ENCODE results near the gene PCK2. TPM values are rescaled to one million over a fixed set of nuclear protein-coding genes. Genes with fewer than 3 reads are reported as not detected.
A peak's percentile ranks its signal among the peaks of the same experiment; 100 is the strongest.

PCK2 gene
- total and polyA plus RNA-seq, 2 of the 13 experiments (the other 11 are each of a cell fraction or from before 2014, with no cell fraction given): 129 to 272 TPM

DNA sequence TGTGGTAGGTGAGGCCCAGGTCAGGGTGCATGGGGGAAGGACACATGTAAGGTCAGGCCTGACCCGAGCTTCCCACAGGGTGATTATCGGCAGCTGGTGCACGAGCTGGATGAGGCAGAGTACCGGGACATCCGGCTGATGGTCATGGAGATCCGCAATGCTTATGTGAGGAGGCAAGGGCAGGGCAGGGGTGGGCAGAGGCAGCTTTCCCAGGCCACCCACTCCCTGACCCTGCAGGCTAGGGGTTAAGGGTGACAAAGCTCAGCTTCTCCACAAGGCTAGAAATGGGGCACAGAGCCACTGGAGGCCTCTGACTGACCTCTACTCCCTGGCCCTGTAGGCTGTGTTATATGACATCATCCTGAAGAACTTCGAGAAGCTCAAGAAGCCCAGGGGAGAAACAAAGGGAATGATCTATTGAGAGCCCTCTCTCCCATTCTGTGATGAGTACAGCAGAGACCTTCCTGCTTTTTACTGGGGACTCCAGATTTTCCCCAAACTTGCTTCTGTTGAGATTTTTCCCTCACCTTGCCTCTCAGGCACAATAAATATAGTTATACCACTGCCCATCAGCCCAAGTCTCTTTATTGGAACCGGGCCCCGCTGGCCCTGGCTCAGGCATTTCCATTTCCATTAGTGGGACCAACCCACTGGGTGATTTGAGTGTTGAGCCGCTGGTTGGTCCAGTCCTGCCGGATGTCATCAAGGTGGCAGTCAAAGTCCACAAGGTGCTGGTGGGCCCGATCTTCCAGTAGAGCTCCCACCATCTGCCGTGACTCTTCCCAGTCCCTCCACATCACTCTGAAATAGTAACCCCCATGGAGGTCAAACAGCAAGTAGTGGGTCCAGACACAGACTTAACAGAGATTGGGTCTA lies 44.5 kb downstream of the PCK2 start (continued):
- TF ChIP-seq HNF1A (IDR thresholded peaks at IDR 0.05; ENCODE audit: low read depth) (no peak), HNF1A (CRISPR knock-in tag; IDR thresholded peaks at IDR 0.05; ENCODE audit: borderline replicate concordance) (0 out of 2 replicates have a peak, but pooled peaks have one; percentile 55), AGO2 (optimal IDR thresholded peaks at IDR 0.05; ENCODE audit: low read depth, low read length) (peak; percentile 86), KMT2A (CRISPR knock-in tag; IDR thresholded peaks at IDR 0.05) (peak; percentile 19; the same call in 1 of the 2 replicates), PLRG1 (conservative IDR thresholded peaks at IDR 0.05) (no peak), MXI1 (IDR thresholded peaks at IDR 0.05; ENCODE audit: borderline replicate concordance, low read depth, low read length) (no peak), ZEB1 (IDR thresholded peaks at IDR 0.05; ENCODE audit: insufficient replicate concordance, low read depth) (no peak), ZNF547 (CRISPR knock-in tag; IDR thresholded peaks at IDR 0.05) (peak; percentile 41; the same call in 1 of the 2 replicates), TEAD3 (CRISPR knock-in tag; optimal IDR thresholded peaks at IDR 0.05; ENCODE audit: borderline replicate concordance) (peak; percentile 24), ZNF333 (CRISPR knock-in tag; IDR thresholded peaks at IDR 0.05; ENCODE audit: borderline replicate concordance) (0 out of 2 replicates have a peak, but pooled peaks have one; percentile 53), ZNF33A (CRISPR knock-in tag; IDR thresholded peaks at IDR 0.05; ENCODE audit: borderline replicate concordance) (no peak), ZNF263 (CRISPR knock-in tag; IDR thresholded peaks at IDR 0.05) (peak; percentile 44; the same call in 1 of the 2 replicates), ZNF772 (CRISPR knock-in tag; IDR thresholded peaks at IDR 0.05) (peak; percentile 58; the same call in 1 of the 2 replicates), RBM39 (IDR thresholded peaks at IDR 0.05; ENCODE audit: low read depth, low read length, poor library complexity, severe bottlenecking) (no peak), EP300 (IDR thresholded peaks at IDR 0.05; ENCODE audit: low read depth in 2 of 2, low read length in 2 of 2) (no peak), EP300 (CRISPR knock-in tag; IDR thresholded peaks at IDR 0.05; ENCODE audit: borderline replicate concordance) (0 out of 2 replicates have a peak, but pooled peaks have one; percentile 26), SIX4 (CRISPR knock-in tag; IDR thresholded peaks at IDR 0.05) (no peak), HDAC6 (IDR thresholded peaks at IDR 0.05; ENCODE audit: low read depth, low read length) (no peak), MNT (IDR thresholded peaks at IDR 0.05) (peak; percentile 35; the same call in 1 of the 2 replicates), RBAK (CRISPR knock-in tag; IDR thresholded peaks at IDR 0.05) (peak; percentile 22; the same call in 1 of the 2 replicates)
- TF ChIP-seq, protein P1, sequence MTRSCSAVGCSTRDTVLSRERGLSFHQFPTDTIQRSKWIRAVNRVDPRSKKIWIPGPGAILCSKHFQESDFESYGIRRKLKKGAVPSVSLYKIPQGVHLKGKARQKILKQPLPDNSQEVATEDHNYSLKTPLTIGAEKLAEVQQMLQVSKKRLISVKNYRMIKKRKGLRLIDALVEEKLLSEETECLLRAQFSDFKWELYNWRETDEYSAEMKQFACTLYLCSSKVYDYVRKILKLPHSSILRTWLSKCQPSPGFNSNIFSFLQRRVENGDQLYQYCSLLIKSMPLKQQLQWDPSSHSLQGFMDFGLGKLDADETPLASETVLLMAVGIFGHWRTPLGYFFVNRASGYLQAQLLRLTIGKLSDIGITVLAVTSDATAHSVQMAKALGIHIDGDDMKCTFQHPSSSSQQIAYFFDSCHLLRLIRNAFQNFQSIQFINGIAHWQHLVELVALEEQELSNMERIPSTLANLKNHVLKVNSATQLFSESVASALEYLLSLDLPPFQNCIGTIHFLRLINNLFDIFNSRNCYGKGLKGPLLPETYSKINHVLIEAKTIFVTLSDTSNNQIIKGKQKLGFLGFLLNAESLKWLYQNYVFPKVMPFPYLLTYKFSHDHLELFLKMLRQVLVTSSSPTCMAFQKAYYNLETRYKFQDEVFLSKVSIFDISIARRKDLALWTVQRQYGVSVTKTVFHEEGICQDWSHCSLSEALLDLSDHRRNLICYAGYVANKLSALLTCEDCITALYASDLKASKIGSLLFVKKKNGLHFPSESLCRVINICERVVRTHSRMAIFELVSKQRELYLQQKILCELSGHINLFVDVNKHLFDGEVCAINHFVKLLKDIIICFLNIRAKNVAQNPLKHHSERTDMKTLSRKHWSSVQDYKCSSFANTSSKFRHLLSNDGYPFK (CRISPR knock-in tag; IDR thresholded peaks at IDR 0.05; ENCODE audit: borderline replicate concordance): peak; percentile 17; the same call in 1 of the 2 replicates
